Nephron (organoid): ENCODE data around the gene DDX3Y.

Source experiments
- H3K27ac Mint-ChIP-seq, 3 experiments: 2 replicates each; pipeline ENCODE4 v1.8.0; 2020; ENCODE audit warnings: mixed read lengths in 3 of 3, mild to moderate bottlenecking in 2 of 3, moderate library complexity in 1 of 3
- H3K27me3 Mint-ChIP-seq: 2 replicates; pipeline ENCODE4 v1.8.0; 2021; ENCODE audit warnings: low read depth, mild to moderate bottlenecking, moderate library complexity, mixed read lengths
- H3K36me3 Mint-ChIP-seq: 2 replicates; pipeline ENCODE4 v1.8.0; 2020; ENCODE audit warnings: low read depth, mixed read lengths
- H3K4me1 Mint-ChIP-seq: 2 replicates; pipeline ENCODE4 v1.8.0; 2020; ENCODE audit warnings: mixed read lengths
- H3K4me3 Mint-ChIP-seq, 3 experiments: 2 replicates each; pipeline ENCODE4 v1.8.0; 2020; ENCODE audit warnings: mild to moderate bottlenecking in 3 of 3, mixed read lengths in 3 of 3, moderate library complexity in 2 of 3
- H3K9me3 Mint-ChIP-seq: 2 replicates; pipeline ENCODE4 v1.8.0; 2020; ENCODE audit warnings: mixed read lengths
- TF ChIP-seq, protein P1 (sequence below), 3 experiments: fragments of 200-600 bp; sonication (generic); IDR thresholded peaks; one replicate each; pipeline ENCODE4 v1.5.0; 2021; ENCODE audit warnings: antibody characterized with exemption in 3 of 3; ENCODE audit not compliant: unreplicated experiment in 3 of 3

Gene DDX3Y

DNA sequence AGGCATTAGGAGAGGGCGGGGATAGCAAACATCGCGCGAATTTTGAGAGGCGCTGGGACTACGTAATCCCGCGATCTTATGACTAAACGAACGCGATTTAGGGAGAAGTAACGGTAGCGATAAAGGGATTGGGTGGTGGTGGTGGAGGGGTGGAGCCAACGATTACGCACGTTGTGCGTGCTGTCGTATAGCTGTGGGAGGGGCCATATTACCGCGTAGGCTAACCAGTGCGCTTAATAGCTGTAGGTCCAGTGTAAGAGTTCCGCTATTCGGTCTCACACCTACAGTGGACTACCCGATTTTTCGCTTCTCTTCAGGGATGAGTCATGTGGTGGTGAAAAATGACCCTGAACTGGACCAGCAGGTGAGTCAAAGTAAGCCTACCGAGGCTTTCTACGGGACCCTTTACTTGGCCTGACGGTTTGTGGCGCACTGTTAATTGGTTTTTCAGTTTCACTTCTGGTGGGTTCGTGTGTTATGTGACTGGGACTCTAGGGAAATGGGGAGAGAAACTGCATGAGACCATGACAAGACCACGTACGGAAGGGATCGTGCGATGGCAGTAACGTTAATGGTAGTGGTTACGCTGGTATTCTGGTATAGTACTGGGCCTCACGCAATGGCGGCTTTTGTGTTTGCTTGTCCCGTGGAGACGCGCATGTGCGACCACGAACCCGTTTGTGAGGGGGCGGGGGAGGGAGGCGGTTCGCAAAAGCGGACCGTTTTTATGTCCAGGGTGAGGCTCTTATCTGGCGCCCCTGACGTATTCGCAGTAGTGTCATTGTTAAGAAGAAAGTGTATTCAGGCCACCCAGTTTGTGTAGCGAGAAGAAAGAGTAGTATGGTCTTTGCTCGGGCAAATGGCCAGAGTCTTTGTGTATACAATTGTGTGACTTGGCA is at the start of gene DDX3Y:
Gene DDX3Y (plus strand): TSS at position 251 of the 899 bp plus-strand sequence. CDS start 69 bp downstream, at position 320.
- H3K4me3 Mint-ChIP-seq, result no peak within 1 kb of the TSS
- no peak within 1 kb of the TSS for H3K27ac Mint-ChIP-seq
- H3K4me1 Mint-ChIP-seq, result no peaks in the 10 kb centered on the region
- no peaks in the 10 kb centered on the region for H3K9me3 Mint-ChIP-seq
- no peaks in the 10 kb centered on the region for H3K36me3 Mint-ChIP-seq
- no peaks in the 10 kb centered on the region for H3K27me3 Mint-ChIP-seq
- TF ChIP-seq, protein P1, sequence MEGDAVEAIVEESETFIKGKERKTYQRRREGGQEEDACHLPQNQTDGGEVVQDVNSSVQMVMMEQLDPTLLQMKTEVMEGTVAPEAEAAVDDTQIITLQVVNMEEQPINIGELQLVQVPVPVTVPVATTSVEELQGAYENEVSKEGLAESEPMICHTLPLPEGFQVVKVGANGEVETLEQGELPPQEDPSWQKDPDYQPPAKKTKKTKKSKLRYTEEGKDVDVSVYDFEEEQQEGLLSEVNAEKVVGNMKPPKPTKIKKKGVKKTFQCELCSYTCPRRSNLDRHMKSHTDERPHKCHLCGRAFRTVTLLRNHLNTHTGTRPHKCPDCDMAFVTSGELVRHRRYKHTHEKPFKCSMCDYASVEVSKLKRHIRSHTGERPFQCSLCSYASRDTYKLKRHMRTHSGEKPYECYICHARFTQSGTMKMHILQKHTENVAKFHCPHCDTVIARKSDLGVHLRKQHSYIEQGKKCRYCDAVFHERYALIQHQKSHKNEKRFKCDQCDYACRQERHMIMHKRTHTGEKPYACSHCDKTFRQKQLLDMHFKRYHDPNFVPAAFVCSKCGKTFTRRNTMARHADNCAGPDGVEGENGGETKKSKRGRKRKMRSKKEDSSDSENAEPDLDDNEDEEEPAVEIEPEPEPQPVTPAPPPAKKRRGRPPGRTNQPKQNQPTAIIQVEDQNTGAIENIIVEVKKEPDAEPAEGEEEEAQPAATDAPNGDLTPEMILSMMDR (IDR thresholded peaks at IDR 0.05; ENCODE audit: unreplicated experiment in 3 of 3), result no peak

- TF ChIP-seq, protein P1 (IDR thresholded peaks at IDR 0.05; ENCODE audit: unreplicated experiment in 3 of 3), result no peak
- Mint-ChIP-seq H3K27ac (no peak overlapping the region), H3K36me3 (no peaks in the 10 kb centered on the region), H3K9me3 (no peaks in the 10 kb centered on the region), H3K4me3 (no peak overlapping the region), H3K27me3 (no peaks in the 10 kb centered on the region), H3K4me1 (no peaks in the 10 kb centered on the region)
Observed at GRCh38 chrY:12855791-12856275, 48.8 kb upstream of the DDX3Y start.

GRCh38 chrY:12867960-12868359 is 36.7 kb upstream of the DDX3Y start:
- no peaks in the 10 kb centered on the region for H3K36me3 Mint-ChIP-seq
- no peak overlapping the region for H3K27ac Mint-ChIP-seq
- TF ChIP-seq, protein P1 (IDR thresholded peaks at IDR 0.05; ENCODE audit: unreplicated experiment in 3 of 3), result no peak
- H3K4me1 Mint-ChIP-seq, result no peaks in the 10 kb centered on the region
- H3K9me3 Mint-ChIP-seq, result no peaks in the 10 kb centered on the region
- H3K27me3 Mint-ChIP-seq, result no peaks in the 10 kb centered on the region
- no peak overlapping the region for H3K4me3 Mint-ChIP-seq

GRCh38 chrY:12896973-12897372 is 7.7 kb upstream of the DDX3Y start:
- TF ChIP-seq, protein P1 (IDR thresholded peaks at IDR 0.05; ENCODE audit: unreplicated experiment in 3 of 3), result no peak
- H3K27me3 Mint-ChIP-seq, result no peaks in the 10 kb centered on the region

GRCh38 chrY:12898604-12899003 is 6.1 kb upstream of the DDX3Y start:
- no peak overlapping the region for H3K4me3 Mint-ChIP-seq
- TF ChIP-seq, protein P1 (IDR thresholded peaks at IDR 0.05; ENCODE audit: unreplicated experiment in 3 of 3), result no peak
- H3K27me3 Mint-ChIP-seq, result no peaks in the 10 kb centered on the region
- no peaks in the 10 kb centered on the region for H3K4me1 Mint-ChIP-seq
- H3K9me3 Mint-ChIP-seq, result no peaks in the 10 kb centered on the region
- no peaks in the 10 kb centered on the region for H3K36me3 Mint-ChIP-seq
- no peak overlapping the region for H3K27ac Mint-ChIP-seq

More at GRCh38 chrY:12896973-12897372, 7.7 kb upstream of the DDX3Y start:
- Mint-ChIP-seq H3K27ac (no peak overlapping the region), H3K36me3 (no peaks in the 10 kb centered on the region), H3K4me1 (no peaks in the 10 kb centered on the region), H3K4me3 (no peak overlapping the region), H3K9me3 (no peaks in the 10 kb centered on the region)
